ENCODE measurements around the gene ATAD2B.

ATAD2B gene

DNA sequence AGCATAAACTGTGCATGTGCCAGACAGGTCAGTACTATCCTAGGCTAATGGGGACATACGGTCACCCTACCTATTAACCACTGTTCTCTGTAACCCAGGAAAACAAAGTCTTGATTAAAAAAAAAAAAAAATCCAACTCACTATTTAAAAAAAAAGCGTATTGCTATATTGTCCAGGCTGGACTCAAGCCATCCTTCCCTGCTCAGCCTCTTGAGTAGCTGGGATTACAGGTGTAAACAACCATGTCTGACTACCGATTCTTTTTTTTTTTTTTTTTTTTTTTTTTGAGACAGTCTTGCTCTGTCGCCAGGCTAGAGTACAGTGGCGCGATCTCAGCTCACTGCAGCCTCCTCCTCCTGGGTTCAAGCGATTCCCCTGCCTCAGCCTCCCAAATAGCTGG lies 11.6 kb downstream of the ATAD2B start:
- in situ Hi-C loops (cut with MboI; ENCODE audit: low sequenced_read_pairs) = no loop called here

- in situ Hi-C loops (cut with MboI; ENCODE audit: low sequenced_read_pairs) = no loop called here
Measured at GRCh38 chr2:23912054-23912453, 14.9 kb downstream of the ATAD2B start.

DNA sequence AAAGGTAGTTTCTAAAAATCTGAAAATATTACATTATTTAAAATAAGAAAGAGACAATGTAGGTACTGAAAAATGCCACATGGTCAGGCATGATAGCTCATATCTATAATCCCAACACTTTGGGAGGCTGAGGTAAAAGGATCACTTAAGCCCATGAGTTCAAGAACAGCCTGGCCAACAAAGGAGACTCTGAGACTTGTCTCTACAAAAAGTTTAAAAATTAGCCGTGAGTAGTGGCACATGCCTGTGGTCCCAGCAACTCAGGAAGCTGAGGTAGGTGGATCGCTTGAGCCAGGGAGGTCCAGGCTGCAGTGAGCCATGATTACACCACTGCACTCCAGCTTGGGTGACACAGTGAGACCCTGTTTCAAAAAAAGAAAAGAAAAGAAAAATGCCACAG lies 21.8 kb downstream of the ATAD2B start:
- in situ Hi-C loops (cut with MboI; ENCODE audit: low sequenced_read_pairs) = no loop called here

DNA sequence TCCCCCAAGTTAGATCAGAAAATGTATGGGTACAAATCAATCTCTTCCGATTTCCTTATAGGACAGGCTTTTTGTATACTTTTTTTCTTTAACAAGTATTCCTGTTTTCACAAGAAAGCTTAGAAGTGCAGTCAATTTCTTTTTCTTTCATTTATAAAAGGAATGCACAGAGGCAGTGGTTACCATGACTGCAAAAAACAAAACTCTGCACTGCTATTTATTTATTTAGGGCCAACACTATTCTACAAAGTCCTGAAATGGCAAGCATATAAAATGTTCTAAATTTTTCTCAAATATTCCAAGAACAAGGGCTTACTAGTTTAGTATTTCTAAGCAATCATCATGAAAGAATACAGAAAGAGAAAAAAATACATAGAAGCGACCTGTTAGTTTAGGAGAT lies 22.2 kb downstream of the ATAD2B start:
- in situ Hi-C loops (cut with MboI; ENCODE audit: low sequenced_read_pairs) = no loop called here

DNA sequence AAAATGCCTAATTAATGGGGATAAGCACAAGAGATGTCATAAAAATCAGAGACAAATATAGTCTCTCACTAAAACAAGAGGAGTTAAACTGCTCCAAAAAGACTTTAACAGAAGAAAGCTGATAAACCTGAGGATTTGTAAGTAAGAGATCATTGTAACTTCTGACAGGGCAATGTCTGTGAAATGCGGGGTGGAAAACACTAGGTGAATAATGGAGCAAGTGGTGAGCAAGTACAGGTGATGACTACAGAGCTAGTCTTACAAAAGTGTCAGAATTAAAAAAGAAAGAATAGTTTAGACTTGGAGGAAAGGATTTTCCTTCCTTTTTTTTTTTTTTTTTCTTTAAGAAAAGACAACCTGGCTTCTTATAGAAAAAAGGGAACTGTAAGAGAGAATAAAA lies 22.7 kb downstream of the ATAD2B start:
- in situ Hi-C loops (cut with MboI; ENCODE audit: low sequenced_read_pairs) = no loop called here

DNA sequence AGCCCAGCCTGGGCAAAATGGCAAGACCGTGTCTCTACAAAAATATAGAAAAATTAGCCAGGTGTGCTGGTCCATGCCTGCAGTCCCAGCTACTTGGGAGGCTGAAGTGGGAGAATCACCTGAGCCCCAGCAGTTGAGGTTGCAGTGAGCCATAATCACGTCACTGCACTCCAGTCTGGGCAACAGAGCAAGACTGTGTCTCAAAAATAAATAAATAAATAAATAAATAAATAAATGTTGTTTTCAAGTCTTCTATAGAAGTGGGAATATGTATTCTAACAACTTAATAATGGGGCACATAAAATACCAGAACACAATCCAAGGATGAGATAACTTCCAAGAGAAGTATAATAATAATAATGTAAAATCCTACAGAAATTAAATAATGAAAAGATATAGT lies 23.9 kb downstream of the ATAD2B start:
- in situ Hi-C loops (cut with MboI; ENCODE audit: low sequenced_read_pairs) = no loop called here

- in situ Hi-C loops (cut with MboI; ENCODE audit: low sequenced_read_pairs) = no loop called here
Measured at GRCh38 chr2:23901966-23902846, 24.7 kb downstream of the ATAD2B start.

GRCh38 chr2:23900541-23901322 lies 26.2 kb downstream of the ATAD2B start:
- in situ Hi-C loops (cut with MboI; ENCODE audit: low sequenced_read_pairs) = no loop called here

DNA sequence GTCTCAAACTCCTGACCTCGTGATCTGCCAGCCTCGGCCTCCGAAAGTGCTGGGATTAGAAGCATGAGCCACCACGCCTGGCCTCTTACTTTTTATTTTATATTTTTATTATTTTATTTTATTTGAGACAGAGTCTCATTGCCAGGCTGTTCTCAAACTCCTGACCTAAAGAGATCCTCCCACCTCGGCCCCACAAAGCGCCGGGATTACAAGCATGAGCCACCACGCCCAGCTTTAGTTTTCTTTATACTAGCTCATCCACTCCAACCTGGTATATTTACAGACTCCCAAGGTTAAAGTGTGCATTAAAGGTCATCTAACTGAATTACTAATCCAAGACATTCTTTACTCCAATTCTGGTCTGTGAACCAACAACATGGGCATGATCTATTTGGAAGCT lies 26.8 kb downstream of the ATAD2B start:
- in situ Hi-C loops (cut with MboI; ENCODE audit: low sequenced_read_pairs) = no loop called here

DNA sequence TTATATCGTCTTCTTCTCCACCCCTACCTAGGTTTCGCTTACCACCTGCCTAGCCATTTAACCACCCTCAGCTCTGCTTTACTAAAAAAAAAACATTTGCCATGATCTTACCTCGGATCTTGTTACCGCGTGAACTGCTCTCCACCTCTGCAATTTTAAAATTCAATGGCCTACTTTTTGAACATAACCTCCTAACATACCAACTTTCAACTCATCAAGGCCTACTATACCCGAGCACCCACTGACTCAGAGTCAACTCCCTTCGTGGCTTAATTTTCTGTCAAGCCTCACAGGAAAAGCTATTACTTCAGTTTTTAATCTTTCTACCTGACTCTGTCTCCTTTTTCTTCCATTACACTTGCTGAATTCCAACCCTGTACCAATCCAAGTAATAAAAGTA lies 55.7 kb downstream of the ATAD2B start:
- in situ Hi-C loops (cut with MboI; ENCODE audit: low sequenced_read_pairs) = no loop called here

- in situ Hi-C loops (cut with MboI; ENCODE audit: low sequenced_read_pairs) = no loop called here
Measured at GRCh38 chr2:23867449-23867848, 59.5 kb downstream of the ATAD2B start.

- in situ Hi-C loops (cut with MboI; ENCODE audit: low sequenced_read_pairs) = no loop called here
Measured at GRCh38 chr2:23862716-23863426, 64.1 kb downstream of the ATAD2B start.

- in situ Hi-C loops (cut with MboI; ENCODE audit: low sequenced_read_pairs) = no loop called here
Measured at GRCh38 chr2:23861952-23862351, 65.0 kb downstream of the ATAD2B start.

GRCh38 chr2:23859983-23860382 lies 66.9 kb downstream of the ATAD2B start:
- in situ Hi-C loops (cut with MboI; ENCODE audit: low sequenced_read_pairs) = no loop called here

- in situ Hi-C loops (cut with MboI; ENCODE audit: low sequenced_read_pairs) = no loop called here
Measured at GRCh38 chr2:23859234-23859633, 67.7 kb downstream of the ATAD2B start.

GRCh38 chr2:23850564-23851256 lies 76.2 kb downstream of the ATAD2B start:
- in situ Hi-C loops (cut with MboI; ENCODE audit: low sequenced_read_pairs) = no loop called here

- in situ Hi-C loops (cut with MboI; ENCODE audit: low sequenced_read_pairs) = no loop called here
Measured at GRCh38 chr2:23844905-23845304, 82.0 kb downstream of the ATAD2B start.

DNA sequence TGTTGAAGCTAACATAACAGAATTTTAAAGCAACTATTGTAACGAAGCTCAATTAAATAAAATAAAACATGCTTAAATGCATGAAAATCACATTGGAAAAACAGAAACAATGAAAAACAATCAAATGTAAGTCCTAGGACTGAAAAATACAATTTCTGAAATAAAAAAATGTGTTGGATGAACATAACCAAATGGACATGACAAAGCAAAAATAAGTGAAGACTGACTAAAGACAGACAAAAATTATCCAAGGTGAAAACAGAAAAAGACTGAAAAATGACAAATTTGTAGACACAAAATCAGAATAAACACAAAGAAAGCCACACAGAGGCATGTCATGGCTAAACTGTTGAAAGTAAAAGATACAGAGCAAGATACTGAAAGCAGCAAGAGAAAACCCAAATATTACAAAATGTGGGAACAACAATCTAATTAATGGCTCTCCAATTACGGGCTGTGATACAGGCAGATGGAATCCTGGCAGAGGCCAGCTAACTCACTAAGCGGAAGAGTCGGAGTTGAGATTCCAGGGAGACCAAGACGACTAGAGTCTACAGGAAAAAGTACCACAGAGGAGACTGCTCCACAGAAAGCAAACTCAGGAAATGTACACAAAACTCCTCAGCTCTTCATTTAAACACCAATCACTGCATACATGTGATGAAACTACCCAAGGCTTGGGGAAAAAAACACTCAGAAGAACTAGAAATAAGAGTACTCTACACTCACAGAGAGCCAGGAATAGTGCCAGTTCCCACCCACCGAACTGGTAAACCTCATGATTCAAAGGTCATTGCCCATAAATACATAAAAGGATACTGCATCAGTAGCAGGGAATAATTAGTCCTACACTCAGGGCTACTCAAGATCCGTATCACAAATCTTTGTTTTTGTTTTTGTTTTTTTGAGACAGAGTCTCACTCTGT lies 83.6 kb downstream of the ATAD2B start:
- in situ Hi-C loops (cut with MboI; ENCODE audit: low sequenced_read_pairs) = no loop called here

GRCh38 chr2:23839919-23840578 lies 86.9 kb downstream of the ATAD2B start:
- in situ Hi-C loops (cut with MboI; ENCODE audit: low sequenced_read_pairs) = no loop called here
